Measurements from ENCODE around the gene PLXNA4.

PLXNA4 gene

GRCh38 chr7:132150711-132151110 lies 425.6 kb downstream of the PLXNA4 start:
- H4K20me1 ChIP-seq (ENCODE audit: low read depth, low read length), result no peaks in the 10 kb centered on the region
- no peak overlapping the region for H3K4me3 ChIP-seq (ENCODE audit: insufficient read depth, low read length, poor library complexity, severe bottlenecking)
- TF ChIP-seq CTCF (IDR thresholded peaks at IDR 0.05; ENCODE audit: insufficient read depth, low read length, poor library complexity, severe bottlenecking) (no peak), EZH2phosphoT487 (conservative IDR thresholded peaks at IDR 0.05; ENCODE audit: low read length) (no peak)
- no peak overlapping the region for H3K4me2 ChIP-seq (ENCODE audit: low read depth, low read length, poor library complexity, severe bottlenecking)
- H3K9me2 ChIP-seq (replicated peaks; ENCODE audit: insufficient read depth, low read length), result no peaks in the 10 kb centered on the region
- no peaks in the 10 kb centered on the region for H3K27me3 ChIP-seq (ENCODE audit: low read length)
- H3F3A ChIP-seq (ENCODE audit: insufficient read depth), result no peaks in the 10 kb centered on the region
- no peak overlapping the region for H2AFZ ChIP-seq (ENCODE audit: low read depth, low read length, severe bottlenecking)
- no peaks in the 10 kb centered on the region for H3K79me2 ChIP-seq (ENCODE audit: insufficient read depth, low read length)
- no peak overlapping the region for H3K27ac ChIP-seq (ENCODE audit: low read depth, low read length)
- H3K36me3 ChIP-seq (ENCODE audit: low read length), result no peaks in the 10 kb centered on the region
- H3K9me3 ChIP-seq (ENCODE audit: insufficient read depth, low read length), result no peaks in the 10 kb centered on the region
- H3K9ac ChIP-seq (ENCODE audit: low read length), result no peak overlapping the region

GRCh38 chr7:132149436-132150304 lies 426.6 kb downstream of the PLXNA4 start:
- Histone ChIP-seq H3K9me2 (replicated peaks; ENCODE audit: insufficient read depth, low read length) (no peaks in the 10 kb centered on the region), H3K9me3 (ENCODE audit: insufficient read depth, low read length) (no peaks in the 10 kb centered on the region), H3K27me3 (ENCODE audit: low read length) (no peaks in the 10 kb centered on the region), H3K27ac (ENCODE audit: low read depth, low read length) (no peak overlapping the region), H2AFZ (ENCODE audit: low read depth, low read length, severe bottlenecking) (no peak overlapping the region), H3K36me3 (ENCODE audit: low read length) (no peaks in the 10 kb centered on the region), H3F3A (ENCODE audit: insufficient read depth) (no peaks in the 10 kb centered on the region), H4K20me1 (ENCODE audit: low read depth, low read length) (no peaks in the 10 kb centered on the region), H3K4me2 (ENCODE audit: low read depth, low read length, poor library complexity, severe bottlenecking) (no peak overlapping the region), H3K4me3 (ENCODE audit: insufficient read depth, low read length, poor library complexity, severe bottlenecking) (no peak overlapping the region), H3K79me2 (ENCODE audit: insufficient read depth, low read length) (no peaks in the 10 kb centered on the region), H3K9ac (ENCODE audit: low read length) (no peak overlapping the region)
- TF ChIP-seq CTCF (IDR thresholded peaks at IDR 0.05; ENCODE audit: insufficient read depth, low read length, poor library complexity, severe bottlenecking), result no peak
- no peak for TF ChIP-seq EZH2phosphoT487 (conservative IDR thresholded peaks at IDR 0.05; ENCODE audit: low read length)

GRCh38 chr7:132148876-132149275 lies 427.4 kb downstream of the PLXNA4 start:
- no peaks in the 10 kb centered on the region for H4K20me1 ChIP-seq (ENCODE audit: low read depth, low read length)
- H3K4me2 ChIP-seq (ENCODE audit: low read depth, low read length, poor library complexity, severe bottlenecking), result no peak overlapping the region
- no peak overlapping the region for H3K4me3 ChIP-seq (ENCODE audit: insufficient read depth, low read length, poor library complexity, severe bottlenecking)

More at GRCh38 chr7:132148876-132149275, 427.4 kb downstream of the PLXNA4 start:
- no peaks in the 10 kb centered on the region for H3K9me2 ChIP-seq (replicated peaks; ENCODE audit: insufficient read depth, low read length)
- H3F3A ChIP-seq (ENCODE audit: insufficient read depth), result no peaks in the 10 kb centered on the region
- H3K36me3 ChIP-seq (ENCODE audit: low read length), result no peaks in the 10 kb centered on the region
- H3K27me3 ChIP-seq (ENCODE audit: low read length), result no peaks in the 10 kb centered on the region
- H3K9ac ChIP-seq (ENCODE audit: low read length), result no peak overlapping the region
- no peak overlapping the region for H3K27ac ChIP-seq (ENCODE audit: low read depth, low read length)
- H3K79me2 ChIP-seq (ENCODE audit: insufficient read depth, low read length), result no peaks in the 10 kb centered on the region
- H3K9me3 ChIP-seq (ENCODE audit: insufficient read depth, low read length), result no peaks in the 10 kb centered on the region
- no peak overlapping the region for H2AFZ ChIP-seq (ENCODE audit: low read depth, low read length, severe bottlenecking)
- no peak for TF ChIP-seq CTCF (IDR thresholded peaks at IDR 0.05; ENCODE audit: insufficient read depth, low read length, poor library complexity, severe bottlenecking)
- no peak for TF ChIP-seq EZH2phosphoT487 (conservative IDR thresholded peaks at IDR 0.05; ENCODE audit: low read length)
